Immature natural killer cell (primary cell): Measurements from ENCODE around the gene MORN4. TPM values are rescaled to one million over a fixed set of nuclear protein-coding genes. Genes with fewer than 3 reads are reported as not detected.
"Not testable (repeated sequence)": the region's sequence is repeated elsewhere in the genome, so short reads cannot be mapped to it uniquely, and the experiment has no call there.

Experiments used
- DNase-seq, 3 donors: peaks; one replicate each; pipeline ENCODE4 v3.0.0; 2022; ENCODE audit warnings: mixed read lengths in 1 of 3
- H3K27ac Mint-ChIP-seq, 6 donors: one replicate each; pipeline ENCODE4 v1.8.0; 2020; ENCODE audit warnings: mixed read lengths in 6 of 6, mild to moderate bottlenecking in 5 of 6, inconsistent platforms in 4 of 6, moderate library complexity in 3 of 6
- H3K27me3 Mint-ChIP-seq, 3 donors: one replicate each; pipeline ENCODE4 v1.8.0; 2020 to 2021; ENCODE audit warnings: low read depth in 3 of 3, mild to moderate bottlenecking in 3 of 3, mixed read lengths in 3 of 3, moderate library complexity in 3 of 3, inconsistent platforms in 1 of 3
- H3K36me3 Mint-ChIP-seq, 3 donors: one replicate each; pipeline ENCODE4 v1.8.0; 2020; ENCODE audit warnings: mixed read lengths in 3 of 3, inconsistent platforms in 2 of 3, mild to moderate bottlenecking in 2 of 3
- H3K4me1 Mint-ChIP-seq, 2 donors: one replicate each; pipeline ENCODE4 v1.8.0; 2020; ENCODE audit warnings: inconsistent platforms in 2 of 2, mild to moderate bottlenecking in 2 of 2, mixed read lengths in 2 of 2, moderate library complexity in 1 of 2
- H3K4me3 Mint-ChIP-seq, 5 donors: one replicate each; pipeline ENCODE4 v1.8.0; 2020; ENCODE audit warnings: mild to moderate bottlenecking in 5 of 5, mixed read lengths in 5 of 5, inconsistent platforms in 3 of 5, moderate library complexity in 3 of 5
- H3K9me3 Mint-ChIP-seq, 6 donors: one replicate each; pipeline ENCODE4 v1.8.0; 2020; ENCODE audit warnings: mild to moderate bottlenecking in 6 of 6, mixed read lengths in 6 of 6, inconsistent platforms in 4 of 6, moderate library complexity in 3 of 6
- polyA plus RNA-seq, 3 donors: library from polyadenylated mRNA; unstranded; fragments of 300-500 nt; fragmentation: Illumina TruSeq; gene quantifications; one replicate each; pipeline ENCODE4 v1.2.3, GENCODE V29; 2021

MORN4 gene
- polyA plus RNA-seq, 3 donors from 2014 or later = 0.80 to 6.1 (median 1.1) TPM

GRCh38 chr10:97583476-97583875 lies 49.8 kb downstream of the MORN4 start:
- Mint-ChIP-seq H3K36me3 (no peaks in the 10 kb centered on the region), H3K4me3 (no peak overlapping the region), H3K9me3 (no peaks in the 10 kb centered on the region), H3K27me3 (peaks cover 0 to 6% (median 6%) of the 10 kb centered on the region in 3 donors), H3K4me1 (no peaks in the 10 kb centered on the region), H3K27ac (no peak overlapping the region)
- no peak for DNase-seq

- Mint-ChIP-seq H3K27ac (no peak overlapping the region), H3K36me3 (no peaks in the 10 kb centered on the region), H3K9me3 (no peaks in the 10 kb centered on the region), H3K4me3 (no peak overlapping the region), H3K27me3 (peaks cover 0 to 8% (median 6%) of the 10 kb centered on the region in 3 donors), H3K4me1 (no peaks in the 10 kb centered on the region)
- no peak for DNase-seq
Observed at GRCh38 chr10:97582169-97582568, 51.1 kb downstream of the MORN4 start.

- Mint-ChIP-seq H3K4me1 (no peaks in the 10 kb centered on the region), H3K9me3 (no peaks in the 10 kb centered on the region), H3K4me3 (no peak overlapping the region), H3K27me3 (peaks cover 0 to 8% (median 6%) of the 10 kb centered on the region in 3 donors), H3K27ac (peak overlapping the region in 1 of 6 donors; percentile 56), H3K36me3 (no peaks in the 10 kb centered on the region)
- DNase-seq = no peak
Observed at GRCh38 chr10:97580421-97581367, 52.6 kb downstream of the MORN4 start.

GRCh38 chr10:97578171-97578844 lies 55.0 kb downstream of the MORN4 start:
- Mint-ChIP-seq H3K4me3 (no peak overlapping the region), H3K27ac (no peak overlapping the region), H3K36me3 (no peaks in the 10 kb centered on the region)

GRCh38 chr10:97577701-97578100 lies 55.6 kb downstream of the MORN4 start:
- Mint-ChIP-seq H3K4me3 (no peak overlapping the region), H3K4me1 (no peaks in the 10 kb centered on the region), H3K9me3 (no peaks in the 10 kb centered on the region), H3K27ac (no peak overlapping the region), H3K27me3 (peaks cover 0 to 4% (median 4%) of the 10 kb centered on the region in 3 donors), H3K36me3 (no peaks in the 10 kb centered on the region)
- no peak for DNase-seq

More at GRCh38 chr10:97578171-97578844, 55.0 kb downstream of the MORN4 start:
- H3K27me3 Mint-ChIP-seq = peaks cover 0 to 5% (median 4%) of the 10 kb centered on the region in 3 donors
- DNase-seq = no peak
- H3K4me1 Mint-ChIP-seq = no peaks in the 10 kb centered on the region
- H3K9me3 Mint-ChIP-seq = no peaks in the 10 kb centered on the region

GRCh38 chr10:97576487-97576886 lies 56.8 kb downstream of the MORN4 start:
- not testable (repeated sequence) for H3K27ac Mint-ChIP-seq, H3K4me1 Mint-ChIP-seq

GRCh38 chr10:97575127-97575668 lies 58.1 kb downstream of the MORN4 start:
- H3K4me3 Mint-ChIP-seq = no peak overlapping the region
- no peaks in the 10 kb centered on the region for H3K4me1 Mint-ChIP-seq
- H3K27me3 Mint-ChIP-seq = peaks cover 0 to 2% (median 0%) of the 10 kb centered on the region in 3 donors
- no peaks in the 10 kb centered on the region for H3K9me3 Mint-ChIP-seq
- H3K36me3 Mint-ChIP-seq = no peaks in the 10 kb centered on the region
- DNase-seq = no peak
- H3K27ac Mint-ChIP-seq = no peak overlapping the region

More at GRCh38 chr10:97576487-97576886, 56.8 kb downstream of the MORN4 start:
- DNase-seq, H3K4me3 Mint-ChIP-seq, H3K9me3 Mint-ChIP-seq, H3K27me3 Mint-ChIP-seq, H3K36me3 Mint-ChIP-seq: not testable (repeated sequence)

GRCh38 chr10:97574374-97575126 lies 58.8 kb downstream of the MORN4 start:
- Mint-ChIP-seq H3K36me3 (no peaks in the 10 kb centered on the region), H3K4me1 (no peaks in the 10 kb centered on the region), H3K27ac (peak overlapping the region in 1 of 6 donors; percentile 7), H3K9me3 (no peaks in the 10 kb centered on the region), H3K27me3 (peaks cover 0 to 2% (median 0%) of the 10 kb centered on the region in 3 donors), H3K4me3 (no peak overlapping the region)
- DNase-seq = no peak

GRCh38 chr10:97573672-97574071 lies 59.6 kb downstream of the MORN4 start:
- H3K27ac Mint-ChIP-seq = no peak overlapping the region
- peaks cover 0 to 2% (median 0%) of the 10 kb centered on the region in 3 donors for H3K27me3 Mint-ChIP-seq
- no peaks in the 10 kb centered on the region for H3K4me1 Mint-ChIP-seq
- H3K36me3 Mint-ChIP-seq = no peaks in the 10 kb centered on the region
- no peaks in the 10 kb centered on the region for H3K9me3 Mint-ChIP-seq
- H3K4me3 Mint-ChIP-seq = no peak overlapping the region
- no peak for DNase-seq

GRCh38 chr10:97573021-97573420 lies 60.3 kb downstream of the MORN4 start:
- Mint-ChIP-seq H3K4me1 (no peaks in the 10 kb centered on the region), H3K9me3 (no peaks in the 10 kb centered on the region), H3K27me3 (peaks cover 0 to 2% (median 0%) of the 10 kb centered on the region in 3 donors), H3K4me3 (no peak overlapping the region), H3K27ac (peak overlapping the region in 1 of 6 donors; percentile 74), H3K36me3 (no peaks in the 10 kb centered on the region)
- no peak for DNase-seq

- Mint-ChIP-seq H3K36me3 (no peaks in the 10 kb centered on the region), H3K27ac (peak within 1 kb of the TSS in 1 of 6 donors; percentile 74), H3K27me3 (peaks cover 0 to 2% (median 0%) of the 10 kb centered on the region in 3 donors), H3K4me1 (no peaks in the 10 kb centered on the region), H3K9me3 (no peaks in the 10 kb centered on the region), H3K4me3 (no peak within 1 kb of the TSS)
- DNase-seq = peak; percentile 51 to 65 (median 61)
Observed at GRCh38 chr10:97572214-97572989, 60.9 kb downstream of the MORN4 start, which contains the start of gene ANKRD2. TSS of gene ANKRD2 (plus strand) at chr10:97572779. CDS start at chr10:97572789, 10 bp downstream.

- H3K27ac Mint-ChIP-seq = no peak overlapping the region
- no peak for DNase-seq
- peaks cover 0 to 2% (median 0%) of the 10 kb centered on the region in 3 donors for H3K27me3 Mint-ChIP-seq
- H3K9me3 Mint-ChIP-seq = no peaks in the 10 kb centered on the region
- no peaks in the 10 kb centered on the region for H3K36me3 Mint-ChIP-seq
- H3K4me1 Mint-ChIP-seq = no peaks in the 10 kb centered on the region
- no peak overlapping the region for H3K4me3 Mint-ChIP-seq
Observed at GRCh38 chr10:97571622-97572021, 61.7 kb downstream of the MORN4 start.
